ENCODE results near the gene LIN9. TPM values are rescaled to one million over a fixed set of nuclear protein-coding genes. Genes with fewer than 3 reads are reported as not detected.

LIN9 gene
- total and polyA plus RNA-seq, 5 donors from 2014 or later = 3.1 to 6.7 (median 4.3) TPM

DNA sequence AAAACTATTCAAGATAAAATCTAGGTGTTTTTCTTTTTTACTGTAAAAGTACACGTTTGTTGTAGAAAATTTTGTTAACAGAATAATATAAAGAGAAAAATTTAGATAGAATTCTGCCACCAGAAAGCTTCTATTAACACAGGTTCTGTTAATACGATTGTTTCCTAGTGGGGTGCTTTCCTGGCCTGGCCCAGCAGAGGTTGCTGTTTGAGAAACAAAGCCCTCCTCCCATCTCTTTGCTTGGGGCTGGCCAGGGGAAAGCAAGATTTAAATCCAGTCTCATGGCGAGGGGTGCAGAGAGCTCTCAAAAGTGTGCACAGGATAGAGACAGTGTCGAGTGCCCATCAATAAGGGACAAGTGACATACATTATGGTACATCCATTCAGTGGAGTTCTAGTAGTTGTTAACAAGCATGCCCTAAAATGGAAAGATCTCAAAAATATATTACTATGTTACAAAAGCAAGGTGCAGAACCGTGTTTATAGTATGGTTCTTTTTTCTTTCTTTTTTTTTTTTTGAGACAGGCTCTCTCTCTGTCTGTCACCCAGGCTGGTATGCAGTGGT is 107.9 kb downstream of the LIN9 start:
- peak in 1 of 3 donors; percentile 40 for DNase-seq
- no peak overlapping the region for H3K27ac Mint-ChIP-seq
- H3K27me3 ChIP-seq (ENCODE audit: control insufficient read depth, insufficient read depth, low read length) = no peaks in the 10 kb centered on the region
- ATAC-seq (ENCODE audit: low read depth in 2 of 2) = no peak
- H3K9me3 ChIP-seq (ENCODE audit: control insufficient read depth in 2 of 2, low read length in 2 of 2) = no peaks in the 10 kb centered on the region
- peaks cover 0 to 1% (median 0%) of the 10 kb centered on the region in 7 donors for H3K9me3 Mint-ChIP-seq
- no peaks in the 10 kb centered on the region for H3K36me3 Mint-ChIP-seq
- no peak overlapping the region for H3K4me3 ChIP-seq (ENCODE audit: low read depth, low read length)
- no peak overlapping the region for H3K27ac ChIP-seq (ENCODE audit: insufficient read depth, low read length, poor library complexity, severe bottlenecking)
- H3K27me3 Mint-ChIP-seq = peaks cover 32% of the 10 kb centered on the region
- H3K4me1 ChIP-seq (ENCODE audit: control insufficient read depth, insufficient read depth, low read length, poor library complexity, severe bottlenecking) = no peaks in the 10 kb centered on the region
- no peak overlapping the region for H3K4me3 Mint-ChIP-seq
- peaks cover 0 to 2% (median 0%) of the 10 kb centered on the region in 4 donors for H3K4me1 Mint-ChIP-seq
- H3K36me3 ChIP-seq (ENCODE audit: control insufficient read depth, insufficient read depth, low read length) = no peaks in the 10 kb centered on the region

DNA sequence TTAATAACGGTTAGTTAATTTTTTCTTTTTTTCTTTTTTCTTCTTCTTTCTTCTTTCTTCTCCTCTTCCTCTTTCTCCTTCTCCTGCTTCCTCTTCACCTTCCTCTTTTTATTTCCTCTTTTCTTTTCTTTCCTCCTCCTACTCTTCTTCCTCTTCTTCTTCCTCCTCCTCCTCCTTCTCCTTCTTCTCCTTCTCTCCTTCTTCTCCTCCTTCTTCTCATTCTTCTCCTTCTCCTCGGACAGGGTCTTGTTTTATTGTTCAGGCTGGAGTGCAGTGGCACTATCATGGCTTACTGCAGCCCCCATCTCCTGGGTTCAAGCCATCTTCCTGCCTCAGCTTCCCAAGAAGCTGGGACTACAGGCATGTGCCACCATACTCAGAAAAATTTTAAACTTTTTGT is 109.0 kb downstream of the LIN9 start:
- Mint-ChIP-seq H3K4me3 (peak overlapping the region in 1 of 4 donors; percentile 68), H3K27ac (no peak overlapping the region), H3K9me3 (peaks cover 0 to 1% (median 0%) of the 10 kb centered on the region in 7 donors), H3K27me3 (peaks cover 31% of the 10 kb centered on the region), H3K4me1 (peaks cover 0 to 2% (median 0%) of the 10 kb centered on the region in 4 donors), H3K36me3 (no peaks in the 10 kb centered on the region)
- DNase-seq (no peak), ATAC-seq (ENCODE audit: low read depth in 2 of 2) (no peak)
- no peaks in the 10 kb centered on the region for H3K27me3 ChIP-seq (ENCODE audit: control insufficient read depth, insufficient read depth, low read length)
- H3K36me3 ChIP-seq (ENCODE audit: control insufficient read depth, insufficient read depth, low read length) = no peaks in the 10 kb centered on the region
- H3K4me3 ChIP-seq (ENCODE audit: low read depth, low read length) = no peak overlapping the region
- no peak overlapping the region for H3K27ac ChIP-seq (ENCODE audit: insufficient read depth, low read length, poor library complexity, severe bottlenecking)
- no peaks in the 10 kb centered on the region for H3K9me3 ChIP-seq (ENCODE audit: control insufficient read depth in 2 of 2, low read length in 2 of 2)
- H3K4me1 ChIP-seq (ENCODE audit: control insufficient read depth, insufficient read depth, low read length, poor library complexity, severe bottlenecking) = no peaks in the 10 kb centered on the region

DNA sequence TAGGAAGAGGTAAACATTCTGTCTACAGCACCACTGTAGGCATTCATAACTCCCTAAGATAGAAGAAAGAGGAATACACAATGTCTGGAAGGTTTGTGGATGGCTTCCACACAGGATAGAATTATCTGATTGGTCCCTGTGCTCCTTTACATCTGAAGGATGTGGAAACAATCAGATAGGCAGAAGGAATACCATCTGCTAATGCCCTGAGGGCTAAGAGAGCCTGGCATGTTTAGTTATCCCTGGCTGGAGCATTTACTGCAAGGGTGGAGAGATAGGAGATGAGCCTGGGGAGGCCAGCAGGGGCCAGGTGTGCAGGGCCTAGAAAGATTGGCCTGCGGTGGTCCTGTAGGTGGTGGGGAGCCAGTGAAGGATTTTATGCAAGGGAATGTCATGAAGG is 113.8 kb downstream of the LIN9 start:
- DNase-seq (no peak), ATAC-seq (ENCODE audit: low read depth in 2 of 2) (no peak)
- H3K9me3 ChIP-seq (ENCODE audit: control insufficient read depth in 2 of 2, low read length in 2 of 2) = no peaks in the 10 kb centered on the region
- H3K27ac Mint-ChIP-seq = no peak overlapping the region
- peaks cover 0 to 1% (median 0%) of the 10 kb centered on the region in 7 donors for H3K9me3 Mint-ChIP-seq
- H3K4me3 Mint-ChIP-seq = no peak overlapping the region
- H3K4me3 ChIP-seq (ENCODE audit: low read depth, low read length) = no peak overlapping the region
- H3K27ac ChIP-seq (ENCODE audit: insufficient read depth, low read length, poor library complexity, severe bottlenecking) = no peak overlapping the region
- H3K27me3 ChIP-seq (ENCODE audit: control insufficient read depth, insufficient read depth, low read length) = no peaks in the 10 kb centered on the region
- H3K4me1 Mint-ChIP-seq = peaks cover 0 to 2% (median 0%) of the 10 kb centered on the region in 4 donors
- H3K36me3 ChIP-seq (ENCODE audit: control insufficient read depth, insufficient read depth, low read length) = no peaks in the 10 kb centered on the region
- no peaks in the 10 kb centered on the region for H3K4me1 ChIP-seq (ENCODE audit: control insufficient read depth, insufficient read depth, low read length, poor library complexity, severe bottlenecking)
- H3K36me3 Mint-ChIP-seq = no peaks in the 10 kb centered on the region
- H3K27me3 Mint-ChIP-seq = peaks cover 16% of the 10 kb centered on the region

DNA sequence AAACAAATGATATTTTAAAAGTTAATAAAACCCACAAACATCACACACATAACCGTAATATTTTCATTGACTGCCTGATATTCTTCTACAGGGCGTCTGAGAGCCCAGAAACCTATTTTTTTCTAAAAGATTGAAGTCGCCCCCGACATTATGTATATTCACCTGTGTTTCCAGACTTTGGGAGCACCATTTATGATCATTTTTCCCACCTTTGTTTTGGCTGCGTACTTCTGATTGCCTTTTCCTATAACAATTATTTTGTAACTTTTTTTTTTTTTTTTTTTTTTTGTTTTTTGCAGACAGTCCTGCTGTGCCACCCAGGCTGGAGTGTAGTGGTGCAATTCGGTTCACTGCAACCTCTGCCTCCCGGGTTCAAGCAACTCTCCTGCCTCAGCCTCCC is 121.6 kb downstream of the LIN9 start:
- H3K27me3 Mint-ChIP-seq = no peaks in the 10 kb centered on the region
- peaks cover 32% of the 10 kb centered on the region for H3K4me1 ChIP-seq (ENCODE audit: control insufficient read depth, insufficient read depth, low read length, poor library complexity, severe bottlenecking)
- H3K27ac Mint-ChIP-seq = peak overlapping the region in 1 of 3 donors; percentile 76

DNA sequence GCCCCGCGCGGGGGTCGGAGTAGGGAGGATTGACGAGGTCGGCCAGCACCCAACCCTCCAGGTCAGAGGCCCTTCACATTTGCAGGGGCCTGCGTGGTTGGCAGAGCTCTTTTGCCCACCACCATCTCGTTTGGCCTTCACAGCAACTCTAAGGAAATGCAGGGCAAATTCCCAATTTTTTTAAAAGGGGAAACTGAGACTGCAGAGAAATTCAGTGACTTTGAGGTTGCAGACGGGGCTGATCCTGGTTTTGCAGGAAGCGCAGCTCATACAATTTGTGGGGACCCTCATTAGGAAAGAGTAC is 122.0 kb downstream of the LIN9 start:
- H3K27ac Mint-ChIP-seq = peak overlapping the region; percentile 76 to 95 (median 94)
- H3K36me3 Mint-ChIP-seq = peaks cover 7% of the 10 kb centered on the region
- H3K27me3 Mint-ChIP-seq = no peaks in the 10 kb centered on the region
- DNase-seq (no peak), ATAC-seq (ENCODE audit: low read depth in 2 of 2) (no peak)
- peaks cover 22 to 40% (median 28%) of the 10 kb centered on the region in 4 donors for H3K4me1 Mint-ChIP-seq
- Histone ChIP-seq H3K27me3 (ENCODE audit: control insufficient read depth, insufficient read depth, low read length) (no peaks in the 10 kb centered on the region), H3K27ac (ENCODE audit: insufficient read depth, low read length, poor library complexity, severe bottlenecking) (peak overlapping the region; percentile 84), H3K4me1 (ENCODE audit: control insufficient read depth, insufficient read depth, low read length, poor library complexity, severe bottlenecking) (peaks cover 36% of the 10 kb centered on the region), H3K9me3 (ENCODE audit: control insufficient read depth in 2 of 2, low read length in 2 of 2) (no peaks in the 10 kb centered on the region), H3K36me3 (ENCODE audit: control insufficient read depth, insufficient read depth, low read length) (no peaks in the 10 kb centered on the region), H3K4me3 (ENCODE audit: low read depth, low read length) (peak overlapping the region; percentile 67)
- peak overlapping the region; percentile 92 to 94 (median 94) for H3K4me3 Mint-ChIP-seq
- no peaks in the 10 kb centered on the region for H3K9me3 Mint-ChIP-seq

More for the DNA sequence above, 121.6 kb downstream of the LIN9 start:
- no peaks in the 10 kb centered on the region for H3K9me3 ChIP-seq (ENCODE audit: control insufficient read depth in 2 of 2, low read length in 2 of 2)
- no peaks in the 10 kb centered on the region for H3K9me3 Mint-ChIP-seq
- no peaks in the 10 kb centered on the region for H3K36me3 ChIP-seq (ENCODE audit: control insufficient read depth, insufficient read depth, low read length)
- no peaks in the 10 kb centered on the region for H3K27me3 ChIP-seq (ENCODE audit: control insufficient read depth, insufficient read depth, low read length)
- H3K4me3 Mint-ChIP-seq = peak overlapping the region; percentile 92 to 94 (median 94)
- H3K27ac ChIP-seq (ENCODE audit: insufficient read depth, low read length, poor library complexity, severe bottlenecking) = peak overlapping the region; percentile 84
- no peak for DNase-seq
- peaks cover 7% of the 10 kb centered on the region for H3K36me3 Mint-ChIP-seq
- H3K4me1 Mint-ChIP-seq = peaks cover 19 to 35% (median 27%) of the 10 kb centered on the region in 4 donors
- peak overlapping the region; percentile 67 for H3K4me3 ChIP-seq (ENCODE audit: low read depth, low read length)
- ATAC-seq (ENCODE audit: low read depth in 2 of 2) = no peak

- no peaks in the 10 kb centered on the region for H3K9me3 Mint-ChIP-seq
- H3K4me3 Mint-ChIP-seq = peak within 1 kb of the TSS; percentile 92 to 99 (median 94)
These were observed 122.6 kb downstream of the LIN9 start, which contains the start of gene ACBD3 for GRCh38 chr1:226186124-226187018. Gene ACBD3 (minus strand): TSS chr1:226186741. CDS start chr1:226186675, 66 bp downstream.

GRCh38 chr1:226185141-226186036 is 123.6 kb downstream of the LIN9 start:
- Histone ChIP-seq H3K4me3 (ENCODE audit: low read depth, low read length) (peak overlapping the region; percentile 93), H3K4me1 (ENCODE audit: control insufficient read depth, insufficient read depth, low read length, poor library complexity, severe bottlenecking) (peaks cover 48% of the 10 kb centered on the region), H3K27me3 (ENCODE audit: control insufficient read depth, insufficient read depth, low read length) (no peaks in the 10 kb centered on the region), H3K27ac (ENCODE audit: insufficient read depth, low read length, poor library complexity, severe bottlenecking) (peak overlapping the region; percentile 84), H3K36me3 (ENCODE audit: control insufficient read depth, insufficient read depth, low read length) (peaks cover 4% of the 10 kb centered on the region), H3K9me3 (ENCODE audit: control insufficient read depth in 2 of 2, low read length in 2 of 2) (no peaks in the 10 kb centered on the region)
- Mint-ChIP-seq H3K36me3 (peaks cover 13% of the 10 kb centered on the region), H3K9me3 (no peaks in the 10 kb centered on the region), H3K27me3 (no peaks in the 10 kb centered on the region), H3K4me1 (peaks cover 31 to 55% (median 43%) of the 10 kb centered on the region in 4 donors), H3K27ac (peak overlapping the region; percentile 90 to 97 (median 96)), H3K4me3 (peak overlapping the region; percentile 92 to 99 (median 94))
- DNase-seq (peak in 1 of 3 donors; percentile 10), ATAC-seq (ENCODE audit: low read depth in 2 of 2) (no peak)

More at GRCh38 chr1:226186124-226187018, 122.6 kb downstream of the LIN9 start, which contains the start of gene ACBD3:
- peak; percentile 80 to 92 (median 85) for DNase-seq
- Histone ChIP-seq H3K27ac (ENCODE audit: insufficient read depth, low read length, poor library complexity, severe bottlenecking) (peak within 1 kb of the TSS; percentile 84), H3K4me3 (ENCODE audit: low read depth, low read length) (peak within 1 kb of the TSS; percentile 93), H3K27me3 (ENCODE audit: control insufficient read depth, insufficient read depth, low read length) (no peaks in the 10 kb centered on the region), H3K9me3 (ENCODE audit: control insufficient read depth in 2 of 2, low read length in 2 of 2) (no peaks in the 10 kb centered on the region), H3K4me1 (ENCODE audit: control insufficient read depth, insufficient read depth, low read length, poor library complexity, severe bottlenecking) (peaks cover 42% of the 10 kb centered on the region), H3K36me3 (ENCODE audit: control insufficient read depth, insufficient read depth, low read length) (no peaks in the 10 kb centered on the region)
- H3K4me1 Mint-ChIP-seq = peaks cover 26 to 46% (median 33%) of the 10 kb centered on the region in 4 donors
- peak; percentile 97 to 99 for ATAC-seq (ENCODE audit: low read depth in 2 of 2)
- peaks cover 7% of the 10 kb centered on the region for H3K36me3 Mint-ChIP-seq
- no peaks in the 10 kb centered on the region for H3K27me3 Mint-ChIP-seq
- H3K27ac Mint-ChIP-seq = peak within 1 kb of the TSS; percentile 95 to 97 (median 96)
